ENCODE data around the gene RAB11FIP4. TPM values are rescaled to one million over a fixed set of nuclear protein-coding genes. Genes with fewer than 3 reads are reported as not detected.

RAB11FIP4 gene
- total and polyA plus RNA-seq, 2 of the 8 experiments (the other 6 are each of a cell fraction or from before 2014, with no cell fraction given), result 21.7 to 53.2 TPM

DNA sequence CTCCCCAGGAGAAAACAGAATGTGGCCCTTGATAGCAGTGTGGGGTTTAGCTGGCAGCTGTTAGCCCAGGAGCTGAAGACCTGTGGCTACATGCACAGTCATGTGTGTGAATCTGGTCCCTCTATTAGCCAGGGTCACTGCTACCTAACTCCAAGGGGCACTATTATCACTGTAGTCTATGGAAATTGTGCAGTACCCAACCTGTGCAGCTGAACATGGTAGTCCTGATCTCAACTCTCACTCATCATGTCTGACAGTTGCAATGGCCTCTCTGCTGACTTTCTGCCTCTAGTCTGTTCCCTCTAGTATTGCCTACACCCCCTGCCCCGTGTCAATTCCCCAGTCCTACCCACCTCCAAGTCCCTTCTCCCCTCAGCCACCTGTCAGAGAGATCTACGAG is 67.4 kb downstream of the RAB11FIP4 start (continued):
- TF ChIP-seq CHD7 (IDR thresholded peaks at IDR 0.05; ENCODE audit: insufficient replicate concordance, low read length) (no peak), TCF12 (IDR thresholded peaks at IDR 0.05; ENCODE audit: low read depth, low read length) (no peak), SAP30 (IDR thresholded peaks at IDR 0.05; ENCODE audit: insufficient read depth, insufficient replicate concordance, low read length) (no peak), BCL11A (IDR thresholded peaks at IDR 0.05; ENCODE audit: low read depth in 2 of 2, low read length in 2 of 2) (no peak)
- TF ChIP-seq, protein P1, sequence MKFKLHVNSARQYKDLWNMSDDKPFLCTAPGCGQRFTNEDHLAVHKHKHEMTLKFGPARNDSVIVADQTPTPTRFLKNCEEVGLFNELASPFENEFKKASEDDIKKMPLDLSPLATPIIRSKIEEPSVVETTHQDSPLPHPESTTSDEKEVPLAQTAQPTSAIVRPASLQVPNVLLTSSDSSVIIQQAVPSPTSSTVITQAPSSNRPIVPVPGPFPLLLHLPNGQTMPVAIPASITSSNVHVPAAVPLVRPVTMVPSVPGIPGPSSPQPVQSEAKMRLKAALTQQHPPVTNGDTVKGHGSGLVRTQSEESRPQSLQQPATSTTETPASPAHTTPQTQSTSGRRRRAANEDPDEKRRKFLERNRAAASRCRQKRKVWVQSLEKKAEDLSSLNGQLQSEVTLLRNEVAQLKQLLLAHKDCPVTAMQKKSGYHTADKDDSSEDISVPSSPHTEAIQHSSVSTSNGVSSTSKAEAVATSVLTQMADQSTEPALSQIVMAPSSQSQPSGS (IDR thresholded peaks at IDR 0.05; ENCODE audit: low read length), result no peak
